Tibial artery (tissue), 4 donors: ENCODE data around the gene NUMA1.

ENCODE experiments used
- DNase-seq, 2 donors: peaks; one replicate each; pipeline ENCODE4 v3.0.0-alpha.2; 2019
- H3K27ac ChIP-seq, 2 donors: fragments of 200-600 bp; sonication (generic) in 1 of 2; 1 replicate in 1 of 2; 2 replicates in 1 of 2; pipeline ENCODE4 v1.5.1; 2018 to 2019; ENCODE audit warnings: mild to moderate bottlenecking in 1 of 2
- H3K27me3 ChIP-seq, 2 donors: fragments of 200-600 bp; sonication (generic) in 1 of 2; one replicate each; pipeline versions ENCODE4 v1.5.1 to v1.6.0; 2016 to 2019
- H3K36me3 ChIP-seq, 3 donors: fragments of 200-600 bp; sonication (generic) in 2 of 3; one replicate each; pipeline ENCODE4 v1.5.1; 2016 to 2019; ENCODE audit warnings: mild to moderate bottlenecking in 2 of 3
- H3K4me1 ChIP-seq, 4 donors: fragments of 200-600 bp; sonication (generic) in 2 of 4; 1 replicate in 3 of 4; 2 replicates in 1 of 4; pipeline ENCODE4 v1.5.1; 2016 to 2019
- H3K4me3 ChIP-seq, 2 donors: fragments of 200-600 bp; sonication (generic) in 1 of 2; 1 replicate in 1 of 2; 2 replicates in 1 of 2; pipeline ENCODE4 v1.5.1; 2018 to 2019; ENCODE audit warnings: mild to moderate bottlenecking in 2 of 2
- H3K9me3 ChIP-seq, 3 donors: fragments of 200-600 bp; sonication (generic) in 1 of 3; one replicate each; pipeline ENCODE4 v1.5.1; 2016 to 2019
- intact Hi-C: fragments of 100-400 bp; cut with DNase I; formaldehyde crosslinking; loops from one replicate; pipeline ENCODE4 v1.15.0; 2023; ENCODE audit warnings: low total_unique reads
- TF ChIP-seq, protein P1 (sequence below), 2 experiments: fragments of 200-600 bp in 1 of 2; fragments of 450-650 bp in 1 of 2; IDR thresholded peaks; one replicate each; pipeline ENCODE4 v1.5.1; 2017 to 2019; ENCODE audit warnings: antibody characterized with exemption in 2 of 2, mild to moderate bottlenecking in 1 of 2, moderate library complexity in 1 of 2

NUMA1 gene

DNA sequence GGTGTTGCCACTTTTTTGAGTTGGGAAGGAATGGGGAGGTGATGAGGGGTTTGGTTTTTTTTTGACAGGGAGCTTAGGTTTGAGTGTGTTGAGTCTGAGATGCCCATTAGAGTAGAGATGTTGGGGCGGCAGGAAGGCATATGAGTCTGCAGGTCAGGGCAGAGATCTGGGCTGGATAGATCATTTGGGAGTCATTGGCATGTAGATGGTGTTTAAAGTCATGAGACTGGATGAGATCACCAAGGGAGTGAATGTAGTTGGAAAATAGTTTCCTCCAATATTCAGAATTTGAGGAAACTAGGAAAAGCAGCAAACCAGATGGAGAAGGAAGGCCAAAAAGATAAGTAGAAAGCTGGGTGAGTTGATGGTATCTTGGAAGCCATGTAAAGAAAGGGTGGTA is 34.2 kb upstream of the NUMA1 start:
- H3K4me3 ChIP-seq, result no peak overlapping the region
- no peaks in the 10 kb centered on the region for H3K9me3 ChIP-seq
- intact Hi-C loops, result no loop called here
- H3K27ac ChIP-seq, result no peak overlapping the region
- DNase-seq, result no peak
- H3K4me1 ChIP-seq, result peaks cover 0 to 15% (median 7%) of the 10 kb centered on the region in 4 donors
- TF ChIP-seq, protein P1, sequence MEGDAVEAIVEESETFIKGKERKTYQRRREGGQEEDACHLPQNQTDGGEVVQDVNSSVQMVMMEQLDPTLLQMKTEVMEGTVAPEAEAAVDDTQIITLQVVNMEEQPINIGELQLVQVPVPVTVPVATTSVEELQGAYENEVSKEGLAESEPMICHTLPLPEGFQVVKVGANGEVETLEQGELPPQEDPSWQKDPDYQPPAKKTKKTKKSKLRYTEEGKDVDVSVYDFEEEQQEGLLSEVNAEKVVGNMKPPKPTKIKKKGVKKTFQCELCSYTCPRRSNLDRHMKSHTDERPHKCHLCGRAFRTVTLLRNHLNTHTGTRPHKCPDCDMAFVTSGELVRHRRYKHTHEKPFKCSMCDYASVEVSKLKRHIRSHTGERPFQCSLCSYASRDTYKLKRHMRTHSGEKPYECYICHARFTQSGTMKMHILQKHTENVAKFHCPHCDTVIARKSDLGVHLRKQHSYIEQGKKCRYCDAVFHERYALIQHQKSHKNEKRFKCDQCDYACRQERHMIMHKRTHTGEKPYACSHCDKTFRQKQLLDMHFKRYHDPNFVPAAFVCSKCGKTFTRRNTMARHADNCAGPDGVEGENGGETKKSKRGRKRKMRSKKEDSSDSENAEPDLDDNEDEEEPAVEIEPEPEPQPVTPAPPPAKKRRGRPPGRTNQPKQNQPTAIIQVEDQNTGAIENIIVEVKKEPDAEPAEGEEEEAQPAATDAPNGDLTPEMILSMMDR (IDR thresholded peaks at IDR 0.05), result no peak
- peaks cover 0 to 17% of the 10 kb centered on the region in 2 donors for H3K27me3 ChIP-seq
- H3K36me3 ChIP-seq, result peaks cover 0 to 4% (median 0%) of the 10 kb centered on the region in 3 donors

DNA sequence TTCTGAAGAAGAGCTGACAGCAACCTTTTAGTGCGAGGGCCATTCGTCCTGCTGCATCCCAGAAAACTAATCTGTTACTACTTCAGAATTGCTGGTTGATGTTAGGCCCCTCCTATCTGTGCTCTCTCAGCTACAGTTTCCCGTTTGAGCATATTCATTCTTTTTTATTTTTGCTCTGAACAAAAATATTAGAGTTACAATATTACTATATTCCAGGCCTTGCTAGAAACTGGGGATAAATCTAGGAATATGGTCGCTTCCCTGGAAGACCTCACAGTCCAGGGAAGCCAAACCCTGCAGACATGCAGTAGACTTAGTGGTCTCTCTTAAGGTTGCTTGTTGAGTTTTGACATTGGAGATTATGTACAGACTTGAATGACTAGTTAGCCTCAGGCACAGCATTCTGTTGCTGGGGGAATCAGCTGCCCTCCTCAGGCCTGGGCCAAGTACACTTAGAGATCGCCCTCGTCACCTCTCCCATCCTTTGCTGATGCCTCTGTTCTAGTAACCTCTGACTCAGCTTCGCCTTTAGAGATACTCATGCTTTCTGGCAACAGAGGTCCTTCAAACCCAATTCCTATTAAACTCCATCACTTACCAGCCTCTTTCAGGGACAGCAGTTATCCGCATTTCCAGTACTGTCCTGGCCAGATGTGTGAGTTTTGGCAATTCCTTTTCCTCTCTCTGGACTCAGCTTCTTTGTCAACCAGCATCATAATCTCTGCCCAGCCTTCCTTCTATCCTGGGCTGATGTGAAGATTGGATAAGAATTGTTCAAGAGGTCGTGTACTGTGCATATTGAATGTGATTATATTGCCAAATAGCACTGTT is 32.9 kb upstream of the NUMA1 start:
- peak overlapping the region; percentile 58 to 66 for H3K4me3 ChIP-seq
- peaks cover 0 to 15% (median 7%) of the 10 kb centered on the region in 4 donors for H3K4me1 ChIP-seq
- DNase-seq, result no peak
- TF ChIP-seq, protein P1 (IDR thresholded peaks at IDR 0.05), result no peak
- no peaks in the 10 kb centered on the region for H3K9me3 ChIP-seq
- intact Hi-C loops, result no loop called here
- H3K27me3 ChIP-seq, result peaks cover 0 to 9% of the 10 kb centered on the region in 2 donors
- H3K27ac ChIP-seq, result peak overlapping the region; percentile 90 to 94
- peaks cover 0 to 17% (median 5%) of the 10 kb centered on the region in 3 donors for H3K36me3 ChIP-seq

DNA sequence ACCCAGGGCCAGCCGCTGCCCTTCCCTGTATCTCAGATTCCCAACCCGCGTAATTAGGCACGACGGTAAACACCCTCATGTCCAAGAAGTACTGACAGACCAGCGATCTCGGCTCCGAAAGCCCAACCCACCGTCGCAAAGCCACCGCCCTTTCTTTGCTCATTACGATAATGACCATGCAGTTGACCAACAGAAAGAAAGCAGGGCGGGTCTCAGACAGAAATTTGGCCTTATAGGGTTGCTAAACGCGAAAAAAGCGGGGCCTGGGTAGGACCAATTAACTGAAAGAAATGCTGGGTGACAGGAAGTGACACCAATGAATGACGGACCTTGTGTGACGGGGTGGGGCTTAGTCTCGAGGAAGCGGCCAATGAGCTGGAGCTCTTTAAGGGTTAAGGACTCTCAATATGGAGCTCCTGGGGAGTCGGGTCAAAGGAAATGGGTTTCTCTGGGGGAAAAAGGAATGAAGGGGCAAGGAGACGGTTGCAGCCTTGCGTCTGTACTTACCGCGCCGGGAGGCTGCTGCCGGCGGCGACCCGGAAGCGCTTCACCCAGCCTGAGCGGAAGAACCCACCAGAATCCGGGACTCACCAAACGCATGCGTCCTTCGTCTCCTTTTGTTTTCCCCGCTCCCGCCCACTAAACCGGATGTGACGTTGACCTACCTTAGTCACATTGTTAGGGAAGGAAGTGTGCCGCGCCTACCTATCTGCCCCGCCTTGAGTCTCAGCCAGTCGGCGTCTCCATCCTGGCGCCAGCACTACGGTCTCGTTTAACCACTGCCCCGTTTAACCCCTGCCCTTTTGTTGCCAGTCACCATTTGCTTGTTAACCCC is 32.0 kb upstream of the NUMA1 start, which contains the start of gene ANAPC15:
TSS of gene ANAPC15 (minus strand) at position 553 of the 835 bp plus-strand sequence. CDS start 1,419 bp downstream, outside the sequence.
- H3K4me3 ChIP-seq, result peak within 1 kb of the TSS; percentile 58 to 66
- H3K9me3 ChIP-seq, result no peaks in the 10 kb centered on the region
- intact Hi-C loops, result no loop called here
- peak; percentile 99 to 100 for DNase-seq
- TF ChIP-seq, protein P1 (IDR thresholded peaks at IDR 0.05), result no peak
- H3K4me1 ChIP-seq, result peaks cover 0 to 15% (median 7%) of the 10 kb centered on the region in 4 donors
- H3K27ac ChIP-seq, result peak within 1 kb of the TSS; percentile 90 to 94
- peaks cover 0 to 24% (median 6%) of the 10 kb centered on the region in 3 donors for H3K36me3 ChIP-seq
- peaks cover 0 to 5% of the 10 kb centered on the region in 2 donors for H3K27me3 ChIP-seq

DNA sequence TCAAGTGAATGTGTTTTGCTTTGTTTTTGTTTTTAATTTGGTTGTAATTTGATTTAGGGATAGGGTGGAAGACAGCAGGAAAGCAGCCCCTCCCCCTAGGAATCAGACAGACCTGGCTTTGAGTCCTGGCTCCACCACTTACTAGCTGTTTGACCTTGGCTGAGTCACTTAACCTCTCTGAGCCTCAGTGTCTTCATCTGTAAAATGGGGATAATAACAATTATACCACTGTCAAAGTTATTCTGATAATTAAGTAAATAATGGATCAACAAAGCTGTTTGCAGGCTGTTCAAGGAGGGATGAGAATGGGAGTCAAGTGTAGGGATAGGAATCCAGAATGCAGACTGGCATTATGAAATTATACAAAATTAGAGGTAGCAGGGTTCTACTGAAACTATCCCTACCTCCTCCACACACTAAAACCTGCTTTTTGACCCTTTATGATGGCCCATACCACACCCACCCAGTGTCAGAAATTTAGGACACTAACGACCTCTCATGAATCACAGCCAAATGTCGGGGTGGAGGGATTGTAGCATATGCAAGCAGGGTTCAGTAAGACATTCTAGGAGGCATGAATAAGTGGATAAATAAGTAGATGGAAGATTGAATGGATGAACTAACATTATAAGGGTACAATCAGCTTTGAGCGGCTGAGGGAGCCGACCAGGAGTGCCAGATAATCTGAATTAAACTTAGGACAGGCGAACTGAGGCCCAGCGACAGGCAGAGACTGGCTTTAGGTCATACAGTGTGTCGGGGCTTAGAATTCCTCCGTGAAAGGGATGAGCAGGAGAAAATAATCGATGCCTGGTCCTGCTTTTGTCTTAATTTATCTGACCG is 31.2 kb upstream of the NUMA1 start:
- TF ChIP-seq, protein P1 (IDR thresholded peaks at IDR 0.05), result no peak
- Histone ChIP-seq H3K4me3 (peak overlapping the region; percentile 58 to 66), H3K9me3 (no peaks in the 10 kb centered on the region), H3K36me3 (peaks cover 0 to 24% (median 6%) of the 10 kb centered on the region in 3 donors), H3K4me1 (peaks cover 0 to 15% (median 7%) of the 10 kb centered on the region in 4 donors), H3K27ac (peak overlapping the region; percentile 90 to 94), H3K27me3 (no peaks in the 10 kb centered on the region)
- DNase-seq, result no peak
- intact Hi-C loops, result no loop called here

DNA sequence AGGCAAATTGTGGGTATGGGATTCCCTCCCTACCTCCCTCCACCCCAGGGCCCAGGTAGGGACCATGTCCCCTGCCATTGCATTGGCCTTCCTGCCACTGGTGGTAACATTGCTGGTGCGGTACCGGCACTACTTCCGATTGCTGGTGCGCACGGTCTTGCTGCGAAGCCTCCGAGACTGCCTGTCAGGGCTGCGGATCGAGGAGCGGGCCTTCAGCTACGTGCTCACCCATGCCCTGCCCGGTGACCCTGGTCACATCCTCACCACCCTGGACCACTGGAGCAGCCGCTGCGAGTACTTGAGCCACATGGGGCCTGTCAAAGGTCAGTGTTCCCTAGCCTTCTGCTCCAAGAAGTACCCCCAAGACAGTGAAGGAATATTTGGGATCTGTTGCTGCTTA is 25.5 kb upstream of the NUMA1 start, which contains the start of gene TOMT:
TSS of gene TOMT (plus strand) at position 37 of the 400 bp plus-strand sequence. CDS start at position 65, 28 bp downstream.
- Histone ChIP-seq H3K4me1 (peaks cover 0 to 25% (median 19%) of the 10 kb centered on the region in 4 donors), H3K9me3 (no peaks in the 10 kb centered on the region), H3K27me3 (no peaks in the 10 kb centered on the region), H3K4me3 (no peak within 1 kb of the TSS), H3K27ac (no peak within 1 kb of the TSS), H3K36me3 (peaks cover 0 to 30% (median 6%) of the 10 kb centered on the region in 3 donors)
- DNase-seq, result no peak
- intact Hi-C loops, result no loop called here
- TF ChIP-seq, protein P1 (IDR thresholded peaks at IDR 0.05), result no peak
